Anterior cingulate cortex (tissue), 58 donors: ENCODE measurements around the gene TRMT2B.
A peak's percentile ranks its signal among the peaks of the same experiment; 100 is the strongest.
"Not testable (repeated sequence)": the region's sequence is repeated elsewhere in the genome, so short reads cannot be mapped to it uniquely, and the experiment has no call there.

Source experiments
- DNase-seq, 58 donors: peaks; one replicate each; lab custom pipeline; 2025; lab: John Stamatoyannopoulos, UW

TRMT2B gene, protein sequence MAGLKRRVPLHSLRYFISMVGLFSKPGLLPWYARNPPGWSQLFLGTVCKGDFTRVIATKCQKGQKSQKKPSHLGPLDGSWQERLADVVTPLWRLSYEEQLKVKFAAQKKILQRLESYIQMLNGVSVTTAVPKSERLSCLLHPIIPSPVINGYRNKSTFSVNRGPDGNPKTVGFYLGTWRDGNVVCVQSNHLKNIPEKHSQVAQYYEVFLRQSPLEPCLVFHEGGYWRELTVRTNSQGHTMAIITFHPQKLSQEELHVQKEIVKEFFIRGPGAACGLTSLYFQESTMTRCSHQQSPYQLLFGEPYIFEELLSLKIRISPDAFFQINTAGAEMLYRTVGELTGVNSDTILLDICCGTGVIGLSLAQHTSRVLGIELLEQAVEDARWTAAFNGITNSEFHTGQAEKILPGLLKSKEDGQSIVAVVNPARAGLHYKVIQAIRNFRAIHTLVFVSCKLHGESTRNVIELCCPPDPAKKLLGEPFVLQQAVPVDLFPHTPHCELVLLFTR

GRCh38 chrX:101051549-101052302 lies at the start of gene TRMT2B:
TSS of gene TRMT2B (minus strand) at chrX:101052111. CDS start at chrX:101042289, 9,822 bp downstream.
- peak in 57 of 58 donors; percentile 0 to 75 (median 45) for DNase-seq

DNA sequence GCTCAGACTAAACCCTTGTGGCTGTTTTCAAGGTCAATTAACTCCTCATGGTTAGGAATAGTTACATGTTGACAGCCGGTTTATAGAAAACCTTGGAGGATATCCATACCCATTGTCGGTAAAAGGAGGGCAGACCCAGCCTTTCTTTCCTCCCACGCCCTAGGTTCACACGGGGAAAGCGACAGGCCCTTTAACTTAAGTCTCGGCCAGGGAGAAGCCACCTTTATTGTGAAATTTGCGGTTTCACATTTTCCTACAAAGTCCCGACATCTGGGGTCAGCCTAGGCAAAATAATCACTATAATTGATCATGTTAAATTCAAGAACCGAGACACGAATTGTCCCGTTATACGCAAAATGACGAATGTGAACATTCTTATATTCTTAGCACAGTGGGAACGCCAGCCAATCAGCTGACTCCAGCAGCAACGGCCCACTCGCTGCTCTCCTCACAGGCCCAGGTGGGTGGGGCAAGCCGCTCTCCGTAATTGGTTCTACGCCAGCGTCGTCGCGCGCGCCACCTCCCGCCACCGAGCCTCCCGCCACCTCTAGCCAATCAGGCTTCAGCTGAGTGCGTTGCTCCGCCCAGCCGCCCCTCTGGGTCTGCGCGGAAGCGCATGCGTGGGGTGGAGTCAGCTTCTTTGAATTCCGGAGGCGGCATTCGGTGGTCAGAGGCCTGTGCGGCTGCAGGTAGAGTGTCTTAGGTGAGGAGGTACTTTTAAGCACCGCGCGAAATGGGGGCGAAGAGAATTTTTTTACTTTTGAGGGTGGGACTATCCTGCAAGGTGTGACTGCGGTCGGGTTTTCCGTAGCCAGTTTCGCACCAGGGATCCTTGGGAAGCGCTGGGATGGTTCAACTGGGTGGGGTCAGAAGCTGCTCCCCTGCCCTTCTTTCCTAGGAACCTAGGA lies 45.9 kb upstream of the TRMT2B start, which contains the start of gene CENPI:
CENPI (plus strand) TSS at position 659 of the 908 bp plus-strand sequence. CDS start 2,867 bp downstream, outside the sequence.
- DNase-seq: peak; percentile 13 to 93 (median 84)

DNA sequence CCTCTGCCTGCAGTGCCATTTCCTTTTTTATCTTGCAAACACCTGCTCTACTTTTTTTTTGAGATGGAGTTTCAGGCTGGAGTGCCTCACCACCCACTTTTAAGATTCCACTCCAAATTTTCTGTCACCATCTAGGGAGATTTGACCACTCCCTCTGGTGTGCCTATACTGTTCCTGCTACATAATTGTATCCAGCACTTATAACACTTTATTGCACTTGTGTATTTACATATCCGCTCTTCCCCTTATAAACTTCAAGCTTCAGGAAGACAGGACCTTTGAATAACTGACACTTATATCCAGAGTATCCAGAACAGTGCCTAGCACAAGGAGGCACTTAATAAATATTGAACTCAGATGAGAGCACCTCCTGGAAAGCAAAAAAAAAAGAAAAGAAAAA lies 39.9 kb upstream of the TRMT2B start:
- DNase-seq: no peak

DNA sequence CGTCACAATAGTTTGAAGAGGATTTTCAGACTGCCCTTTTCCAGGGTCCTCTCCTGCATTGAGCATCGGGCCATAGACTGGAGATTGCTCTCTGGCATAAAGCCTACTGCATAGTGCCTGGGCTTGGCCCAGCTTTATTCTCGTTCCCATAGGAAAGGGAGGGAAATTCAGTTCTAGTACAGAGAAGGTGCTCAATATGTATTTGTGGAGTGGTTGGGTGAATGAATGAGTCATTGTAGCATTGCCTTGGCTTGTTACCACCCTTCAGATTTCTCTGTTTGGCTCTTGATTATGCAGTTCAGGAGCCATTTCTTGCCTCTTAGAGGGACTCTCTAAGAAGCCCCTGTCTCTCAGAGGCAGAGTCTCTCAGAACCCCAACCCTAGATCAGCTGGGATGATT lies 29.3 kb upstream of the TRMT2B start:
- DNase-seq: peak in 4 of 58 donors; percentile 0 to 20 (median 0)

GRCh38 chrX:101080326-101081124 lies 28.6 kb upstream of the TRMT2B start:
- peak in 4 of 58 donors; percentile 0 to 14 (median 2) for DNase-seq

GRCh38 chrX:101079736-101080270 lies 27.9 kb upstream of the TRMT2B start:
- peak in 23 of 58 donors; percentile 0 to 34 (median 2) for DNase-seq

GRCh38 chrX:101078716-101079598 lies 27.0 kb upstream of the TRMT2B start, which contains the start of gene TMEM35A:
TSS of gene TMEM35A (plus strand) at chrX:101078879. CDS start at chrX:101079003, 124 bp downstream.
- peak in 39 of 58 donors; percentile 0 to 43 (median 6) for DNase-seq

GRCh38 chrX:101071582-101071981 lies 19.7 kb upstream of the TRMT2B start:
- no peak for DNase-seq

- DNase-seq: no peak
Observed at GRCh38 chrX:101062176-101062575, 10.3 kb upstream of the TRMT2B start.

DNA sequence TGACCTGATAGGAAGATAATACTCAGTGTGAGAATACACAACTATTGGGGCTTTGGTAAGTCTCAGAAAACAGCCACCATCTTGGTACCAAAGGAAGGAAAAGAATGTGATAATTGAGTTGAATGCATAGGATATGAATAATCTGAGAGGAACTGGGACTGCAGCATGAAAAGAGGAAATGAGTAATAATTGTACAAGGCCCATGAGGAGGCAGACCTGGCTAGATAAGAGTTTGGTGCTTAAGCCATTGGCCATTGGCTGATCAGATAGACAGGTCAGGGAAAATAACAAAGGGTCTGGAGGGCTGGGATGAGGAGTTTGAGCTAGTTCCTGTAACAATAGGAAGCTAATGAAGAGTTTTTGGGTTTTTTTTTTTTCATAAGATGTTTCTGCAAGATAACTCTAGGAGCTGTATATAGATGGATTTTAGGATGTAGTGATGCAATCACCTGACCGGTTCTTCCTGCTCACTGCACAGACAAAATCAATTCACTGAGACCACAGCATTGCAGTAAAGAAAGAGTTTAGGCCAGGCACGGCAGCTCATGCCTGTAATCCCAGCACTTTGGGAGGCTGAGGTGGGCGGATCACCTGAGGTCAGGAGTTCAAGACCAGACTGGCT lies 5.3 kb upstream of the TRMT2B start:
- no peak for DNase-seq

DNA sequence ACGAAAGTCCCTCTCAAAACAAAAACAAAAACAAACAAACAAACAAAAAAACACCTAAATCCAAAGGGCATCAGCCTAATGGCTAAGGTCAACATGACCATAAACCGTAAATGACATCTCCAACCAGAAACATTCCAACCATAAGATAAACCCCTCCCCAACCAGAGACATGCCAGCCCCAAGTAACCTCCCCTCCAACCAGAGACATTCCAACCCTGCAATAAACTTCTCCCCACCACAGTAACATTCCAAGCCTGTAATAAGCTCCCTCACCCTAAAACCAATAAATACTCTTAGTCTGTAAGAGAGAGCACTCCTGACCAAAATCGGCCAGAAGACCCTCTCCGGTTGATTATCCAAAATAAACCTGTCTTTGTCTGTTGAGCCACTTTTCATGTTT lies 4.6 kb upstream of the TRMT2B start:
- DNase-seq: not testable (repeated sequence)

GRCh38 chrX:101051153-101051548 lies 760 bp downstream of the TRMT2B start:
- DNase-seq: peak in 9 of 58 donors; percentile 0 to 26 (median 9)

DNA sequence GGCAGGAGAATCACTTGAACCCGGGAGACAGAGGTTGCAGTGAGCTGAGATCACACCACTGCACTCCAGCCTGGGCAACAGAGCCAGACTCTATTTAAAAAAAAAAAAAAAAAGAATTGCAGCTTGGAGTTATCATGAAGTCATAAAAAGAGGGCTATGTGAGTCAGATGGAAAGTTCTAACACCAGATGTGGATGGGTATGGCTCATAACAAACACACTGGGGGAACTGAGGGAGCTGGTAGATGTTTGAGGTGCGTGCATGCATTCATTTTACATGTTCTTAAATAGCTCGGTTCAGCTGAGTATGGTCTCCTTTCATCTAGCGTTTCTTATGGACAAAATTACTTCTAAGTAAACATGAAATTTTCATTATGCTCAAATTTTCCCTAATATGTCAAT lies 11.7 kb downstream of the TRMT2B start:
- no peak for DNase-seq

DNA sequence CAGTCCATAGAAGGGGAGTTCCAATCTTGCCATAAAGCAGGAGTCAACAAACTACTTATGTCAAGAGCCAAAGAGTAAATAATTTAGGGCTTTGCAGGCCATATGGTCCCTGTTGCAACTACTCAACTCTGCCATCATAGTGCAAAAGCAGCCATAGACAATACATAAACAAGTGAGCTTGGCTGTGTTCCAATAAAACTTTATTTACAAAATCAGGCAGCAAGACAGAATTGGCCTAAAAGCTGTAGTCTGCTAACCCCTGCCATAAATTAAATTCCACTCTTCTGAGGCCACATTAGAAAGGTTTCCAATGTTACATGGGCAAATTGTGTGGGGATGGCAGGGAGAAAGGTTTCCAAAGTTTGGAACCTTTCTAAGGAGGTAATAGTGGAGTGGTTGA lies 14.7 kb downstream of the TRMT2B start:
- no peak for DNase-seq

DNA sequence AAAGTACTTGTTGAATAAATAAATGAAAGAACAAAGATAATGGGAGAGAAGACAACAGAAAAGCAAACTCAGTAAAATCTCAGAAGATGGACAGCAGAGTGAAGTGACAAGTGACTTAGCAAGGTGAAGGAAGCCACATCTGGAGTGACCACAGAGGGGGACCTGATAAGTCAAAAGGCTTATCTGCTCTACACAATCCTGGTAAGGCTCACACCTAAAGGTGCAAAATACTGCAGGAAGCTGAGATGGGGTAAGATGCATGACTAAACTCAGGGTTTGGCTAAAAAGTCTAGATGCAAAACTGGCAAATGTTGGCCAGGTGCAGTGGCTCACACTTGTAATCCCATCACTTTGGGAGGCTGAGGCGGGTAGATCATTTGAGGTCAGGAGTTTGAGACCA lies 22.2 kb downstream of the TRMT2B start:
- DNase-seq: no peak

DNA sequence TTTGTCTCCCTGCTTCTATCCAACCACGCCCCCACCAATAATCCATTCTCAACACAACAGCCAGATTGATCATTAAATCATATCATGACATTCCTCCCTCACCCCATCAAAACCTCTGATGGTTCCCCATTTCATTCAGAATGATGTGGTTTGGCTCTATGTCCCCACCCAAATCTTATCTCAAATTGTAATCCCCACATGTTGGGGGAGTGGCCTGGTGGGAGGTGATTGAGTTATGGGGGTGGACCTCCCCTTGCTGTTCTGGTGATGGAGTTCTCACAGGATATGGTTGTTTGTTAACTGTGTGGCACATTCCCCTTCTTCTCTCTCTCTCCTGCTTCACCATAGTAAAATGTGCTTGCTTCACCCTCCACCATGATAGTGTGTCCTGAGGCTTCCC lies 23.3 kb downstream of the TRMT2B start:
- DNase-seq: no peak

GRCh38 chrX:101025126-101025525 lies 26.8 kb downstream of the TRMT2B start:
- DNase-seq: no peak
